Measurements from ENCODE around the gene PRPSAP2. TPM values are rescaled to one million over a fixed set of nuclear protein-coding genes. Genes with fewer than 3 reads are reported as not detected.
A peak's percentile ranks its signal among the peaks of the same experiment; 100 is the strongest.

Gene PRPSAP2
- polyA plus RNA-seq, 4 donors = 54.2 to 66.9 (median 57.3) TPM

- DNase-seq (ENCODE audit: low read depth in 4 of 4, low spot score in 2 of 4) = no peak
These were observed 101.3 kb downstream of the PRPSAP2 start for GRCh38 chr17:18959071-18959844.

GRCh38 chr17:18959845-18960240 is 101.9 kb downstream of the PRPSAP2 start:
- DNase-seq (ENCODE audit: low read depth in 4 of 4, low spot score in 2 of 4) = no peak

DNA sequence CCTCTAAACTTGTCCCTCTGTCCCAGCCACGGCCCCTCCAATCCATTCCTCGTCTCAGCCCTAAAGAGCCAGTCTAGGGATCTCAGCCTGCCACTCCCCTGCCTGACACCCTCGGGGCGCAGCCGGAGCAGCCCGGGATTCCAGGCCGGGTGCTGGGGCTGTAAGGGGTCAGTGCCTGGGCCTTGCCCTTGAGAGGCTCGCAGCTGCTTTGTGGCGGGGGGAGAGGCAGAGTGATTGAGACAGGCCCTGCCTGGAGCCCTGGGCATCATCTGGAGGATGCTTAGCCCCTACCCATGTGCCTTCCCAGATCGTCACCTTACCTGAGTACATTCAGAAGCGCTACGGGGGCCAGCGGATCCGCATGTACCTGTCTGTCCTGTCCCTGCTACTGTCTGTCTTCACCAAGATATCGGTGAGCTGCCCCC is 102.3 kb downstream of the PRPSAP2 start:
- no peak for DNase-seq (ENCODE audit: low read depth in 4 of 4, low spot score in 2 of 4)

DNA sequence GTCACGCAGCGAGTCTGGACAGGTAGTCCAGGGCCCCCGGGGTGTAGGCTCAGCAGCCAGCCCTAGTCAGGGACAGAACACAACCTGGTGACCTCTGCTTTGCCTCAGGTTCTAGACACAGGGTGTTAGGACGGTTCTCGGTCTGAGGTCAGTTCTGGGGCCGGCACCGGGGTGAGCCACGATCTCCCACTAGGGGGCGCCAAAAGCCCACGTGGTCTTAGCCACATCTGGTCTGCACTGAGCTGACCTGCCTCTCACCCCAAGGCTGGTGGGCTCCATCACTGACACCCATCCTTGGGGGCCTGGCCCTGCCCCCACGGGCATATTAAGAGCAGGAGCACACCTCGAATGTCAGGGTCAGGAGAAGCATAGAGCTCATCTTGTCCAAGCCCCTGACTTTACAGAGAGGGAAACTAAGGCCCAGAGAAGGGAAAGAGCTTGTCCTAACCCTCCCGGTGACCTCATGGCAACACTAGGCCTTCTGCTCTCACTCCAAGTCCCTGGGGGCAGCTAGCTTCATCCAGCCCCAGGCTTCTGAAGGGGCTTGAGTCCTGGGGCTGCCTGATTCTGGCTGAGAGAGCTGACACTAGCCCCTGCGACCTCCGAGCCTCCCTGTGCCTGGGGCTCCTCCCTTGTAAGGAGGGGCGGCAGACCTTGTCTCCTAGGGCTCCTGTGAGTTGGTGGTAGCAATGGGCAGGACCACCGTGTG is 103.0 kb downstream of the PRPSAP2 start:
- peak in 1 of 4 donors; percentile 47 for DNase-seq (ENCODE audit: low read depth in 4 of 4, low spot score in 2 of 4)

GRCh38 chr17:18961634-18962493 is 103.9 kb downstream of the PRPSAP2 start:
- no peak for DNase-seq (ENCODE audit: low read depth in 4 of 4, low spot score in 2 of 4)

DNA sequence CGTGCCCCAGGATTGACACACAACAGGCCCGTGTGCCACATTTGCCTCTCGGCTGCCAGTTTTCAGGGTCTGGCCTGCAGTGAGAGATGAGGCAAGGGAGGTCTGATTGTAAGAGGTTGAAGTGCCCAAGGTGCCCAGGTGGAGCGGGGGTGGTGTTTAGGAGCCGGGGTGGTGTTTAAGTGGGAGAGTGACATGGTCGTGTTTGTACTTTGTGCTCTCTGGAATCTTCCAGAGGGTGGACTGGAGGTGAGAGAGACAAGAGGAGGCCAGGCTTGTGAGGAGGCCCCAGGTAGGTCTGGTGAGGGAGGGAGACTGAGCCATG is 104.5 kb downstream of the PRPSAP2 start:
- no peak for DNase-seq (ENCODE audit: low read depth in 4 of 4, low spot score in 2 of 4)

DNA sequence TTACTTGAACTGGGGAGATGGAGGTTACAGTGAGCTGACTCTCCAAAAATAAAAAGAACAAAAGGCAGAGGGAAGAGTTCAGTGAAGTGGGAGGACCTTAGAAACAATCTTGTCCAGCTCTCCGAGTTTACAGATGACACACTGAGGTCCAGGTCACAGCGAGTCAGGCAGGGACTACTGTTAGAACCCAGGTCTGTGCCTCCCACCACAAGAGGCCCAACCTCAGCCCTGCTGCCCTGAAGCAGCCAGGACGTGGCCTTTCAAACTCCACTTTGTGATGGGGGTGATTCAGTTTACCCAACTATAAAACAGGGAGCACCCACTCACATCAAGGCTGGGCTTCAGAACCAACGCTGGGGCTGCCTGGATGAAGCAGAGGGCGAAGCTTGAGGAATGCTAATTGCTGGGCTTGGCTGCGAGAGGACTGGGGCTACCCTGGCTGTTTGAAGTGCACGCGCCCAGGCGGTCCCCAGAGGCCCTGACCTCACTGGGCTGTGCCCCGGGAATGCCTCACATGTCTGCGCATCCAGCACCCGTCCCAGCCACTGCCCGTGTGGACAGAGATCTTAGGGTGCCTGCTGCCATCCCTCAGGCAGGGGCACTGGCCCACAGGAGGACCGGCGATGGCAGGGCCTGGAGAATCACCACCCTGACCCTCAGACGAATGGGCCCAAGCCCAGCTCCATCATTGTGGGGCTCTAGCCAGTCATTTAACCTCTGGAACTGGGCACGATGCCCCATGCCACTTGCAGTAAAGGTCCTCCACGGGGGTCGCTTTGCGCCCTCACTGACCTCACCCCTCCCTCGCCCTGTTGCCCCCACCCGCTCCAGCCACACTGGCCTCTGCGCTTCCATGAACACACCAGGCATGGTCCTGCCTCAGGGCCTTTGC is 105.4 kb downstream of the PRPSAP2 start:
- no peak for DNase-seq (ENCODE audit: low read depth in 4 of 4, low spot score in 2 of 4)

DNA sequence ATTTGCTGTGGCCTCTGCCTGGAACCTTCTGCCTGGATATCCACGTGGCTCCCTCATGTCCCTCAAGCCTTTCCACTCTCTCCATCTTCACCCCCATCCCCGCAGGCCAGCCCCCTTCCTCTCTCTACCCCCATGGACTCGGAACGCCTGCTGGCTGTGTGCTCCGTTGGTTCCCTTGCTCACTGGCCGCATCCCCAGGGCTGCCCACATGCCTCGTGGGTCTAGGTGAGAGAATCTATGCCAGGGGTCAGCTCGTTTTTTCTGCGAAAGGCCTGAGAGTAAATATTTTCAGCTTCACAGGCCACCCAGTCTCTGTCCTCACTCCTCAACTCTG is 106.1 kb downstream of the PRPSAP2 start:
- no peak for DNase-seq (ENCODE audit: low read depth in 4 of 4, low spot score in 2 of 4)

- no peak for DNase-seq (ENCODE audit: low read depth in 4 of 4, low spot score in 2 of 4)
These were observed 106.6 kb downstream of the PRPSAP2 start for GRCh38 chr17:18964550-18964949.

GRCh38 chr17:18965530-18966236 is 107.8 kb downstream of the PRPSAP2 start:
- DNase-seq (ENCODE audit: low read depth in 4 of 4, low spot score in 2 of 4) = no peak

DNA sequence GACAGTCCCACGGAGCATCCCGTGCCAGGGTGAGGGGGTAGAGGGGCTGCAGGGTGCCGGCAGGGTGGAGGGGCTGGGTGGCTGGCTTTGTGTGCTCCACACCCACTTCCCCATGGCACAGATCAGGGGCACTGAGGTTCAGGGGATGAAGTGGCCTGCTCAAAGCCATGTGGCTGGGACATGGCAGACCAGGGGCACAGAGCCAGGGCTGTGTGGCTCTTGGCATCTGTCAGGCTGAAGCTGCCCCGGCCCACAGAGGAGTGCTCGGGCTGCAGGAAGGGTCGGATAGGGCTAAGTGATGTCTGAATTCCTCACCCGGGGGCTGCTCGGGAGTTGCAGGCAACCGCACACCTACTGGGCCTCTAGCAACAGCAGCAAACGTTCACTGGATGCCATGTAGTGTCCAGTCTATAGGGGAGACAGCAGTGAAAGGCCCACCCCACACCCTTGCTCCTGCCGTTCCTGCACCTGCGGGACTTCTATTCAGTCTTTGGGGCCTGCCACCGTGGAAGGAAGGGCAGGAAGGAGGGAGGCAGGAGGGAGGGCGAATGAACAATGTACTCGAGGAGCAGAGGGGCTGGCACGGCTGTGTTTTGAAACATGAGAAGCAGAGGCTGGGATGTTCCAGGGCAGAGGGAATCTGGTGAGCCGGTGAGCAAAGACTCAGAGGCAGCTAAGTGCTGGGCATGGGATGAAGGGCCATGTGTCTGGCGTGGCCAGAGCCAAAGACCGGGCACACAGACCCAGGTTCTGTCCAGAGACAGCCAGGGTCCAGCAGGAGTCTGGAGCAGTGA is 109.1 kb downstream of the PRPSAP2 start:
- DNase-seq (ENCODE audit: low read depth in 4 of 4, low spot score in 2 of 4) = peak in 1 of 4 donors; percentile 45

DNA sequence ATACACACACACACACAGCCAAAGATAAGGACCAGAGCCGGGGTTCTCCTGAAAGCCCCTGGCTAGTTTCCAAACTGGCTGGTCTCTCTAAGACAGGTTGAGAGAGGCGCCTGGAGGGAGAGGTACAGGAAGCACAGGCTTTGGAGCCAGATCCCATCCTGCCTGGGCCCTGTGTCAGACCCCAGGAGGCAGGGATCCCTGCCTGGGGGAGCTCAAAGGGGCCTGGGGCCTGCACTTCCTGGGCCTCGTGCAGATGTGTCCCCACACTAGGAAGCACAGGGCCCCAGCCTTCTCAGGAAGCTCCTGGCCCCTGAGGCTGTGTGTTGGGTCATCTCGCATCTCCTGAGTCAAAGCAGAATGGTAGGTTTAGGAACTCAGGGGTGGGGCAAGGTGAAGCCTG is 110.0 kb downstream of the PRPSAP2 start:
- DNase-seq (ENCODE audit: low read depth in 4 of 4, low spot score in 2 of 4) = no peak

DNA sequence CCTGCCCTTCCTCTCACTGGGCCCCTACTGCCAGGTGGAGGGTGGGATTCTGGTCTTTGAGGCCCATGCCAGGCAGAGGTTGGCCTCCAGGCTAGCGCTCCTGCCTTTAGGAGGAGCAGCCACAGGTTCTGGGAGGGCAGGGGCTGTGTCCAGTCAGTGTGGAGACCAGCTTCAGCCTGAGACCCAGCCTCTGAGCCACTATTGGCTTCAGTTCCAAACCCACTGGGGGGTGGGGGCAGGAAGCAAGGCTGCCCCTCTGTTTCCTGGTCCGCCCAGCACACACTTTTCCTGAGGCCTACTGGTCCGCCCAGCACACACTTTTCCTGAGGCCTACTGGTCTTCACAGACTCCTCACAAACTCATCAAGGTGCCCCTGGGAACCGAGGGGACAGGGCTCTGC is 110.4 kb downstream of the PRPSAP2 start:
- no peak for DNase-seq (ENCODE audit: low read depth in 4 of 4, low spot score in 2 of 4)

DNA sequence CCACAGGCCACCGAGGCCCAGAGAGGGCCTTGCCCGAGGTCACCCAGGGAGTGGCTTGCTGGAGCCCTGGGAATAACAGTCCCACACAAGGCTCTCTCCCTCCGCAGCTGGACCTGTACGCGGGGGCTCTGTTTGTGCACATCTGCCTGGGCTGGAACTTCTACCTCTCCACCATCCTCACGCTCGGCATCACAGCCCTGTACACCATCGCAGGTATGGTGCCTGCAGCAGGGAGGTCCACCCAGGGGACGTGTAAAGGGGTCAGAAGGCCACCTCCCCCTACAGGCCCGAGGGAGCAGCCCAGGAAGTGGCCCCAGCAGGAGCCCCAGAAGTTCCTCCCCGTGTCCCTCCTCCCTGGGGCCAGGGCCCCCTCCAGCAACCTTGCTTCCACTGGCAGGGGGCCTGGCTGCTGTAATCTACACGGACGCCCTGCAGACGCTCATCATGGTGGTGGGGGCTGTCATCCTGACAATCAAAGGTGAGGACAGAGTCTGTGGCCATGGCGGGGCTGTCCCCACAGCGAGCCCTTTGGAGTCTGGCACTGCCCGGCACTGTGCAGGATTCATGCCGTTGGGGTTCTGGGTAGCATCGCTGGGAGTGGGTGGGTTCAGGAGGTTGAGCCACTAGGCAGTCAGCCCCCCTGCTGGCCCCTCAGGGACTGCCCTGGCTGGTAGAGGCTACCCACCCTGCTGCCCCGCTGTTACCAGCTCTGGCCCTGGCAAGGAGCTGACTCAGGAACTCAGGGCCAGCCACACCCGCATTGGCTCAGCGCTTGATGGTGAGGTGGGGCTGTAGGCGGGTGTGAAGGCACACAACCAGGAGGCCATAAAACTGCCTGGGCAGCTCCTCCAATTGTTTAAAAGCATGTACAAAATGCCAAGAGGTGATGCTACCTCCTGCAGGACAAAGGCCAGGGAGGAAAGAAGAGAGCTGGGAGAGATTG is 111.3 kb downstream of the PRPSAP2 start:
- DNase-seq (ENCODE audit: low read depth in 4 of 4, low spot score in 2 of 4) = no peak

- no peak for DNase-seq (ENCODE audit: low read depth in 4 of 4, low spot score in 2 of 4)
These were observed 112.9 kb downstream of the PRPSAP2 start for GRCh38 chr17:18970582-18971480.

DNA sequence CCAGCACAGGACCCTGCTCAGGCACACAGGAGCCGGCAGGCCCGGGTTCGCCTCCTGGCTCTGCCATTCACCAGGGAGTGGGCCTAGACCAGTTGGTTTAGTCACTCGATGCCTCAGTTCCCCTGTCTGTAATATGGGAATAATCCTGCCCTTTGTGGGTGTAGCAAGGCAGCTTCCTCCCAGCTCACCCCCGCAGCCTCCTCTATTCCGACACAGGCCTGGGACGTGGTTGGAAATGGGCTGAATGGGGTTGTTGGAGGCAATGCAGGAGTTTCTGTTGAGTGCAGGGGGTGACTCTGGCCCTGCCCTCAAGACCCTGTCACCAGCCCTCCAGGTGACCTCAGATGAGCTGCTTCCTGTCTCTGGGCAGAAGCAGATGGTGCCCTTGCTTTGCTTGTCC is 113.9 kb downstream of the PRPSAP2 start:
- no peak for DNase-seq (ENCODE audit: low read depth in 4 of 4, low spot score in 2 of 4)
